KMS-11 (cell line): Measurements from ENCODE around the gene GPSM3.
A peak's percentile ranks its signal among the peaks of the same experiment; 100 is the strongest.

Source experiments
- H2AFZ ChIP-seq: fragments of 200-600 bp; sonication (generic); 2 replicates; pipeline ENCODE4 v1.6.1; 2016; ENCODE audit warnings: antibody characterized with exemption, mixed run types, low read depth
- H3K27ac ChIP-seq: fragments of 200-600 bp; sonication (generic); 2 replicates; pipeline ENCODE4 v1.6.1; 2016; ENCODE audit warnings: mild to moderate bottlenecking, mixed run types
- H3K27me3 ChIP-seq: fragments of 200-600 bp; sonication (generic); 2 replicates; pipeline ENCODE4 v1.6.1; 2017; ENCODE audit warnings: mild to moderate bottlenecking, low read depth, mixed run types, moderate library complexity; ENCODE audit not compliant: insufficient read depth
- H3K36me3 ChIP-seq: fragments of 200-600 bp; sonication (generic); 2 replicates; pipeline ENCODE4 v1.6.1; 2017; ENCODE audit warnings: mild to moderate bottlenecking, mixed run types; ENCODE audit not compliant: insufficient read depth
- H3K4me1 ChIP-seq: fragments of 200-600 bp; sonication (generic); 2 replicates; pipeline ENCODE4 v1.6.1; 2016; ENCODE audit warnings: mild to moderate bottlenecking, low read depth, mixed run types; ENCODE audit not compliant: poor library complexity, severe bottlenecking
- H3K4me2 ChIP-seq: fragments of 200-600 bp; sonication (generic); 2 replicates; pipeline ENCODE4 v1.7.0; 2016; ENCODE audit warnings: mild to moderate bottlenecking, mixed run types
- H3K4me3 ChIP-seq: fragments of 200-600 bp; sonication (generic); IDR thresholded peaks from 2 replicates; pipeline ENCODE4 v1.6.1; 2017; ENCODE audit warnings: low read depth, low read length, mixed read lengths; ENCODE audit not compliant: insufficient read depth
- H3K79me2 ChIP-seq: fragments of 200-600 bp; sonication (generic); 2 replicates; pipeline ENCODE4 v1.6.1; 2016; ENCODE audit warnings: low read depth, mixed run types; ENCODE audit not compliant: insufficient read depth
- H3K9ac ChIP-seq: fragments of 200-600 bp; sonication (generic); 2 replicates; pipeline ENCODE4 v1.6.1; 2016; ENCODE audit warnings: mild to moderate bottlenecking, mixed run types
- H4K20me1 ChIP-seq: fragments of 200-600 bp; sonication (generic); 2 replicates; pipeline ENCODE4 v1.6.1; 2016; ENCODE audit warnings: mild to moderate bottlenecking, mixed run types; ENCODE audit not compliant: insufficient read depth
- TF ChIP-seq, protein P1 (sequence below): fragments of 200-600 bp; sonication (generic); conservative IDR thresholded peaks from 2 replicates; pipeline ENCODE4 v1.6.1; 2017; ENCODE audit warnings: low read depth, mild to moderate bottlenecking, antibody characterized with exemption, low read length, moderate library complexity, mixed read lengths

GPSM3 gene

DNA sequence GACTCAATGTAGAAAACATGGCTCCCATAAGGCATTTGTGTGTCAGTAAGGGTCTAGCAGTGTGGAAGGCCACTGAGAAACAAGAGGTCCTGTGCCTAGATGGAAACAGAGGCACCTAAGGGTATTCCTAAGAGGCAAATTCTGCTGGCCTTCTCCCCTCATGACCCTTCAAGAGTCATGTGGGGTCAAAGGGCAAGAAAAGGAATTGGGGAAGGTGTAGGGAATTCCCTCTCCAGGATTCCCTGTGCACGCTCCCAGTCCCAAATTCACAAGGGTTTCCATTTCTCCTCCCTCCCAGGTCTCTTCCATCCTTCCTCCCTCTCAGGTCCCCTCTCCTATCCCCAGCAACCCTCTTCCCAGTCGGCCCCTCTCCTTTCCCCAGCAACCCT lies 17.1 kb downstream of the GPSM3 start:
- no peaks in the 10 kb centered on the region for H4K20me1 ChIP-seq
- peak overlapping the region; percentile 68 for H3K9ac ChIP-seq
- H3K4me3 ChIP-seq: no peak overlapping the region
- TF ChIP-seq, protein P1, sequence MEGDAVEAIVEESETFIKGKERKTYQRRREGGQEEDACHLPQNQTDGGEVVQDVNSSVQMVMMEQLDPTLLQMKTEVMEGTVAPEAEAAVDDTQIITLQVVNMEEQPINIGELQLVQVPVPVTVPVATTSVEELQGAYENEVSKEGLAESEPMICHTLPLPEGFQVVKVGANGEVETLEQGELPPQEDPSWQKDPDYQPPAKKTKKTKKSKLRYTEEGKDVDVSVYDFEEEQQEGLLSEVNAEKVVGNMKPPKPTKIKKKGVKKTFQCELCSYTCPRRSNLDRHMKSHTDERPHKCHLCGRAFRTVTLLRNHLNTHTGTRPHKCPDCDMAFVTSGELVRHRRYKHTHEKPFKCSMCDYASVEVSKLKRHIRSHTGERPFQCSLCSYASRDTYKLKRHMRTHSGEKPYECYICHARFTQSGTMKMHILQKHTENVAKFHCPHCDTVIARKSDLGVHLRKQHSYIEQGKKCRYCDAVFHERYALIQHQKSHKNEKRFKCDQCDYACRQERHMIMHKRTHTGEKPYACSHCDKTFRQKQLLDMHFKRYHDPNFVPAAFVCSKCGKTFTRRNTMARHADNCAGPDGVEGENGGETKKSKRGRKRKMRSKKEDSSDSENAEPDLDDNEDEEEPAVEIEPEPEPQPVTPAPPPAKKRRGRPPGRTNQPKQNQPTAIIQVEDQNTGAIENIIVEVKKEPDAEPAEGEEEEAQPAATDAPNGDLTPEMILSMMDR: no peak
- H2AFZ ChIP-seq: peak overlapping the region; percentile 75; the same call in 1 of the 2 replicates
- H3K79me2 ChIP-seq: no peaks in the 10 kb centered on the region
- peak overlapping the region; percentile 76 for H3K4me2 ChIP-seq
- no peak overlapping the region for H3K27ac ChIP-seq
- H3K36me3 ChIP-seq: no peaks in the 10 kb centered on the region
- no peaks in the 10 kb centered on the region for H3K27me3 ChIP-seq
- peaks cover 21% of the 10 kb centered on the region for H3K4me1 ChIP-seq

DNA sequence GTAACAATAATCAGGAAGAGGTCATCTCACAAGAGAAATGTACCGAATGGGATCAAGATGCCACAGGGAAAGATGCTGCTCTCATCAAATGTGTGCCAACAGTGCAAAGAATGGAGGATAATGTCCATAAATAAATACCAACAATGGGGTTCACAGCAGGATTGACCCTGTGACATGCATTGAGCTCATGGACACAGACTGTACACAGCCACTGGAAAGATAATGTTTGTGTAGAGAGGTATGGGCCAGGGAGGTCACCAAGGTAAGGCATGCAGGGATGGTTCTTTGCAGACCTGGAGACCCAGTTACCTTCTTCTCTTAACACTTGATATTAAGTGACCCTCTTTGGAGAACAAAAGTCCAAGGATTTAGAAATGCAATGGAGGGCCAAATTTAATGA lies 18.0 kb downstream of the GPSM3 start:
- H2AFZ ChIP-seq: no peak overlapping the region
- H4K20me1 ChIP-seq: no peaks in the 10 kb centered on the region
- no peaks in the 10 kb centered on the region for H3K27me3 ChIP-seq
- H3K4me1 ChIP-seq: peaks cover 20% of the 10 kb centered on the region
- H3K27ac ChIP-seq: no peak overlapping the region
- no peaks in the 10 kb centered on the region for H3K36me3 ChIP-seq
- H3K79me2 ChIP-seq: no peaks in the 10 kb centered on the region
- TF ChIP-seq, protein P1: no peak
- H3K9ac ChIP-seq: no peak overlapping the region
- H3K4me3 ChIP-seq: no peak overlapping the region
- peak overlapping the region; percentile 76; the same call in 1 of the 2 replicates for H3K4me2 ChIP-seq

DNA sequence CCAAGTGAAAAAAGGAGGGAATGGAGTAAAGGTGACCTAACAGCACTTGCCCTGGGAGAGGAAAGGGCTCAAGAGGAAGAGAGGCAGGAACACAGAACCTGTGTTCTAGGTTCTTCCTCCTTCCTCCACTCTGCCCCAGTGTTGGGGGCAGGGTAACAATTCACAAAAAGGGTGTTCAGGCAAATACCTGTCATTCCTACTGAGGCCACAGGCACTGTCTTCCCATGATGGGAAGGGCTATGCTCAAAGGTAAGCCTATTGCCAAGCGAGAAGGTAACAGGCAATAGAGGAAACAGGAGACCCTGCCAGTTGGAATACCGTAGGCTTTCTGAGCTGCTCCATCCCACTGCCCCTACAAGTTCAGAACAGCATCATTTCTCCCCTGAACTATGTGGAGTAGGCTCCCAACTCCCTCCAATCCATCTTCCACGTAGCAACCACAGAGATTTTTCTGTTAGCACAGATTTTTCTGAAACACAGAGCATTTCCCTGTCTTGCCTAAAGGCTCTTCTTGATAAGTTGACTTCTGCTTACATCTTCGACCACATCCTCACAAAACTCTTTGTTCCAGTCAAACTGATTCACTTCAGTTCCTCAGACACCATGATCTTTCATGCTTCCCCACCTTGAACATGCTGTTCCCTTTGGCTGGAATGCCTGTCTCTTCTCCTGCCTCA lies 19.3 kb downstream of the GPSM3 start:
- H3K4me2 ChIP-seq: no peak overlapping the region
- no peak overlapping the region for H3K9ac ChIP-seq
- H3K4me1 ChIP-seq: peaks cover 15% of the 10 kb centered on the region
- H2AFZ ChIP-seq: no peak overlapping the region
- H3K36me3 ChIP-seq: no peaks in the 10 kb centered on the region
- TF ChIP-seq, protein P1: no peak
- no peaks in the 10 kb centered on the region for H4K20me1 ChIP-seq
- H3K4me3 ChIP-seq: no peak overlapping the region
- no peaks in the 10 kb centered on the region for H3K79me2 ChIP-seq
- H3K27ac ChIP-seq: no peak overlapping the region
- no peaks in the 10 kb centered on the region for H3K27me3 ChIP-seq

DNA sequence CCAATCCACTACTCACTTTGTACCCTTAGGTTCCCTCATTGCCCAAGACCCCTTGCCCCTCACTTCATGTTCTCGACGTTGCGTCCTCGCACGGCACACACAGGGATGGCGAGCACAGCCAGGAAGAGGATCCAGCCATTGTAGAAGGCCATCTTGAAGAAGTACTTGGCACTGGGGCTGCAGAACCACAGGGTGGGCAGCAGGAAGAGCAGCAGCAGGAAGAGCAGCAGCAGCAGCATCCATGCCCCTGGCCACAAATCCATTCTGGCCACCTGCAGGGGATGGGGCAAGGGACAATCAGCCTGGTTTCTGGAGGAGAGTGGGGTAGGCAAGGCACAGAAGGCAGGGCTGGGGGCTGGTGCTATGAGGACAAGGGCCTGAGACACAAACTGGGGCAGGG lies 21.2 kb downstream of the GPSM3 start:
- Histone ChIP-seq H3K36me3 (no peaks in the 10 kb centered on the region), H3K4me2 (no peak overlapping the region), H3K4me1 (peaks cover 6% of the 10 kb centered on the region), H4K20me1 (no peaks in the 10 kb centered on the region), H3K4me3 (no peak overlapping the region), H3K27me3 (no peaks in the 10 kb centered on the region), H2AFZ (no peak overlapping the region), H3K79me2 (no peaks in the 10 kb centered on the region), H3K27ac (no peak overlapping the region), H3K9ac (no peak overlapping the region)
- TF ChIP-seq, protein P1: no peak
